Measurements from ENCODE around the gene MTCH2.
A peak's percentile ranks its signal among the peaks of the same experiment; 100 is the strongest.

Gene MTCH2

DNA sequence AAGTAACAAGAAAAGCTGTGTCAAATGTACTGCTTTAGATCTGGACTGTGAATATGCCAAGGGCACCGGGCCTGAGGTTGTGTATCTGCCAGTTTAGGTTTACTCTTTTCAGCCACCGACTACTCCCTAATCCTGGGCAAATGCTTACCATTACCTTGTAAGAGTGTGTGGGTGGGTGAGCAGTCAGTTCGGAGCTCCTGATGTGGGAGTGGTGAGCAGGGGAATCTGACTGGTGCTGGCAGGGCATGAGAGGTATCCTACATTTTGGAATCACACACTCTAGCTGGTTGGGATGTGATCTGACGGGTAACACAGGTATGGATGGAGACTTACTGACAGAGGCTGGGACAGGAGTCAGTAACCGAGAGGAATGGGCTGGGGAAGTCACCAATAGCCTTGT, 58.5 kb downstream of the MTCH2 start:
- no peak overlapping the region for H3K27ac ChIP-seq
- no peak for TF ChIP-seq ZFX (IDR thresholded peaks at IDR 0.05)
- TF ChIP-seq, protein P1, sequence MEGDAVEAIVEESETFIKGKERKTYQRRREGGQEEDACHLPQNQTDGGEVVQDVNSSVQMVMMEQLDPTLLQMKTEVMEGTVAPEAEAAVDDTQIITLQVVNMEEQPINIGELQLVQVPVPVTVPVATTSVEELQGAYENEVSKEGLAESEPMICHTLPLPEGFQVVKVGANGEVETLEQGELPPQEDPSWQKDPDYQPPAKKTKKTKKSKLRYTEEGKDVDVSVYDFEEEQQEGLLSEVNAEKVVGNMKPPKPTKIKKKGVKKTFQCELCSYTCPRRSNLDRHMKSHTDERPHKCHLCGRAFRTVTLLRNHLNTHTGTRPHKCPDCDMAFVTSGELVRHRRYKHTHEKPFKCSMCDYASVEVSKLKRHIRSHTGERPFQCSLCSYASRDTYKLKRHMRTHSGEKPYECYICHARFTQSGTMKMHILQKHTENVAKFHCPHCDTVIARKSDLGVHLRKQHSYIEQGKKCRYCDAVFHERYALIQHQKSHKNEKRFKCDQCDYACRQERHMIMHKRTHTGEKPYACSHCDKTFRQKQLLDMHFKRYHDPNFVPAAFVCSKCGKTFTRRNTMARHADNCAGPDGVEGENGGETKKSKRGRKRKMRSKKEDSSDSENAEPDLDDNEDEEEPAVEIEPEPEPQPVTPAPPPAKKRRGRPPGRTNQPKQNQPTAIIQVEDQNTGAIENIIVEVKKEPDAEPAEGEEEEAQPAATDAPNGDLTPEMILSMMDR (conservative IDR thresholded peaks at IDR 0.05), result no peak

- peak within 1 kb of the TSS; percentile 98 for H3K27ac ChIP-seq
- TF ChIP-seq, protein P1 (conservative IDR thresholded peaks at IDR 0.05), result no peak
- TF ChIP-seq ZFX (IDR thresholded peaks at IDR 0.05), result peak; percentile 59
Observed at GRCh38 chr11:47578524-47579494, 63.5 kb downstream of the MTCH2 start, which contains the start of the genes KBTBD4 and NDUFS3. Gene KBTBD4, minus strand, starts transcription at chr11:47578970. Its CDS starts 19 bp downstream, at chr11:47578951. Gene NDUFS3, plus strand, starts transcription at chr11:47579074. Its CDS starts 18 bp downstream, at chr11:47579092.

- peak overlapping the region; percentile 98 for H3K27ac ChIP-seq
Observed at GRCh38 chr11:47577460-47578041, 64.8 kb downstream of the MTCH2 start.

DNA sequence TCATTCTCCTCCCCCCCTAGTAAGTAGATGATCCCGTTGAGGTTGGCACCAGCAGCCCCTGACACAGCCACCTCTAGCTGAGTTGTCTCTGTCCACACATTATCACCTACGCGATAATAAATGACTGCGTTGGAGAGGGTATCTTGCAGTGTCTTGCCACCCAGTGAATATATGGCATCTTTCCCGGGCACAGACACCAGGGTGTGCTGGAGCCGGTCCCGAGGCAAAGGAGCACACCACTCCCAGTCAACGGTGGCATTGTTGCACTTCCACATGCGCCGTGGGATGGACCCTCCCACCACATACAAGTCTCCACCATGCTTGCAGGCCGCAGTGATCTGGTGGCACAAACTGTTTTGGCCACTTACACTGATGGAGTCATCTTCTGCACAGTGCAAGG, 69.0 kb downstream of the MTCH2 start:
- TF ChIP-seq ZFX (IDR thresholded peaks at IDR 0.05), result no peak
- TF ChIP-seq, protein P1 (conservative IDR thresholded peaks at IDR 0.05), result no peak
- no peak overlapping the region for H3K27ac ChIP-seq

More at GRCh38 chr11:47577460-47578041, 64.8 kb downstream of the MTCH2 start:
- TF ChIP-seq ZFX (IDR thresholded peaks at IDR 0.05), result no peak
- TF ChIP-seq, protein P1 (conservative IDR thresholded peaks at IDR 0.05), result no peak

GRCh38 chr11:47572715-47573255, 69.6 kb downstream of the MTCH2 start:
- no peak overlapping the region for H3K27ac ChIP-seq
- TF ChIP-seq ZFX (IDR thresholded peaks at IDR 0.05), result no peak
- TF ChIP-seq, protein P1 (conservative IDR thresholded peaks at IDR 0.05), result no peak

DNA sequence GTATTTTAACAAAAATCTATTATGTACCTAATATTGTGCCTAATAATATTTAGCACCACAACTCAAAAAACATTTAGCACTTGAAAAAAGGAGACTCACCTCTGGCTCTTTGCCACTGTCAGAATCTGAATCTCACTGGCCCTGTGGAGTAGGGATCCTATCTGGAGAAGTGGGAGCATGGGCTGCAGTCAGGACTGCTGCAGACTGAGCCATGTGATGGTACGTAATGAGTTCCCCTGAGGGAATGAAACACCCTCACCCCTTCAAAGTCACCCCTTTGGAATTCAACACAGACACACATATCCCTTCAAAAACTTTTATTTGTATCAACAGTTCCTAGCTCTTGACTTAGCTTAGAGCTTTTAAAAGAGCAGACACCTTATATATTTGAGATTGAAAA, 70.5 kb downstream of the MTCH2 start:
- TF ChIP-seq ZFX (IDR thresholded peaks at IDR 0.05), result no peak
- TF ChIP-seq, protein P1 (conservative IDR thresholded peaks at IDR 0.05), result no peak
- H3K27ac ChIP-seq, result no peak overlapping the region

- TF ChIP-seq ZFX (IDR thresholded peaks at IDR 0.05), result no peak
- no peak overlapping the region for H3K27ac ChIP-seq
Observed at GRCh38 chr11:47571357-47571729, 71.0 kb downstream of the MTCH2 start.
